ENCODE data around the gene POC1A.

GRCh38 chr3:52077925-52078324 lies 76.3 kb downstream of the POC1A start:
- TF ChIP-seq CTCF (IDR thresholded peaks at IDR 0.05 in 2 of 3, conservative IDR thresholded peaks at IDR 0.05 in 1 of 3; ENCODE audit: control insufficient read depth in 2 of 3, extremely low read depth in 1 of 3, insufficient read depth in 1 of 3, low read depth in 3 of 3, low read length in 3 of 3) (no peak), E2F8 (IDR thresholded peaks at IDR 0.05; ENCODE audit: low read depth, partially characterized antibody) (no peak), MXI1 (IDR thresholded peaks at IDR 0.05; ENCODE audit: low read depth, low read length) (no peak), EZH2 (IDR thresholded peaks at IDR 0.05; ENCODE audit: borderline replicate concordance, control insufficient read depth, low read depth, low read length) (no peak), POLR2AphosphoS2 (IDR thresholded peaks at IDR 0.05; ENCODE audit: low read depth, low read length) (no peak), RAD21 (IDR thresholded peaks at IDR 0.05; ENCODE audit: insufficient read depth, low read depth, low read length) (no peak), POLR2A (IDR thresholded peaks at IDR 0.05; ENCODE audit: low read depth, low read length) (no peak), MAX (IDR thresholded peaks at IDR 0.05; ENCODE audit: low read depth, low read length) (no peak), POU2F2 (IDR thresholded peaks at IDR 0.05; ENCODE audit: borderline replicate concordance, low read depth, low read length) (no peak), STAT1 (conservative IDR thresholded peaks at IDR 0.05) (no peak), MYC (IDR thresholded peaks at IDR 0.05; ENCODE audit: insufficient read depth, insufficient read length, insufficient replicate concordance, low read length, severe bottlenecking) (no peak), POLR2AphosphoS5 (IDR thresholded peaks at IDR 0.05; ENCODE audit: low read length) (no peak), RCOR1 (conservative IDR thresholded peaks at IDR 0.05; ENCODE audit: low read depth, low read length) (no peak), MTA3 (IDR thresholded peaks at IDR 0.05; ENCODE audit: borderline replicate concordance, low read length) (no peak)

Data from GM12878 (cell line).